ENCODE data around the gene SENP5. TPM values are rescaled to one million over a fixed set of nuclear protein-coding genes. Genes with fewer than 3 reads are reported as not detected.

The SENP5 gene
- total RNA-seq, 6 experiments from 2014 or later = 13.0 to 21.9 (median 15.3) TPM

DNA sequence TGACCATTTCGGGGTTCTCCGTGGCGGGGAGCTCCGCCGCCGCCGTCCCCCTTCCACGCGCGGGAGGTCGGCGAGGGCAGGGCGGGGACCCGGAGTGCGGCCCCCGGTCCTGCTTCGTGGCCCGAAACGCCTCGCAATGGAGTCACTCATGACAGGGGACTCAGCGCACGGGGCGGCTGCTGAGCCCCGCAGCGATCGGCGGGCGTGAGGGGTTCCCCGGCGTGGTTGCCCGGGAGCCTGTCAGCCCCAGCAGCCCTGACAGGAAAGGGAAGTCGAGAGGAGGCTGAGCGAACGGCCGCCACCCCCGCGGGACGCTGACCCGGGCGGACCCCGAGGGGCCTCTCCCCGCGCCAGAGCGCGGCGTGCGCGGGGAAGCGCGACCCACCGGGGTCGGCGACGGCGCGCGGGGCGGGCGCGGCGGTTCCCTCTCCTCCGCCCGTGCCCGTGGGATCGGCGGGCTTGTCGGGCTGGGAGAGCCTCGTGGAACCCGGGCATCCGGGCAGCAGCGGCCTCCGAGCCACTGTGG, 101.5 kb downstream of the SENP5 start:
- intact Hi-C loops (cut with DNase I) = loop anchor here in 1 of 2 donors (10.0 kb wide), 1 partner anchor 124 kb away; no protein-coding TSS in a partner anchor
- peaks cover 0 to 6% (median 0%) of the 10 kb centered on the region in 4 donors for H3K4me1 ChIP-seq
- WGBS (ENCODE audit: insufficient coverage, low coverage, low lambda C conversion rate, missing lambda C conversion rate) = no CpG with 5 or more reads among the region's 72 CpGs

DNA sequence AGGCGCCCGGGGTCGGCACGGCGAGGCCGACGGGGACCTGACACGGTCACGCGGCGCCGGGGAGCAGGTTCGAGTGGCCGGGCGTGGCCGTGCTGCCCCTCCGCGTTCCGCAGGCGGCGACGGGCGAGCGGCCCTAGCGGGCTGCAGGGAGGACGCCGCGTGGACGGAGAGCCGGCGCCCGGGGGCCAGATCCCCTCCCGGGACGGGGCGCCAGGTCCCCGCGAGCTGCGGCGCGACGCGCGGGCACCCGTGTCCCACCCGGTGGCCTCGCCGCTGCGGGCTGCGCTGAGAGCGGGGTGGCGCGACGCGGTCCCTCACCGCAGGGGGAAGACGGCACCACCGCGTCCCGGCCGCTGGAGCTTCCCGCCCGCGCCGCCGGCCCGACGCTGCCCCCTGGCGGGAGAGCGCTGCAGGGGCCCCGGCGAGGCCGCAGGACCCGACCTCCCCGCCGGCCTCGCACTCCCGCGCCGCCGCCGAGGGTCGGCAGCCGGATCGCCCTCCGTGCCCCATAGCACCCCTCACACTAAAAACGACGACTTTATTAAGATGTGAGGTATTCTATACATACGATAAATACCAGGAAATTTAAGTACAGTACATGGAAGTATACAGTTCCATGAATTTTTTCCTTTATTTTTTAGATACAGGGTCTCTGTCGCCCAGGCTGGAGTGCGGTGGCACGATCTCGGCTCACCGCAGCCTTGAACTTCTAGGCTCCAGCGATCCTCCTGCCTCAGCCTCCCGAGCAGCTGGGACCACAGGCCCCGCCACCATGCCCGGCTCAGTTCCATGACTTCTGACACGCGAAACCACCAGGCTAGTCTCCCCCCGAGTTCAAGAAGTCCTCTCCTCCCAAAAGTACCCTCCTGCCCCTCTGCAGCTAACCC, 102.2 kb downstream of the SENP5 start:
- peak overlapping the region in 2 of 3 donors; percentile 22 to 67 for H3K27ac ChIP-seq
- peak; percentile 71 to 76 (median 71) for DNase-seq
- peaks cover 0 to 6% (median 0%) of the 10 kb centered on the region in 4 donors for H3K4me1 ChIP-seq
- H3K36me3 ChIP-seq = no peaks in the 10 kb centered on the region
- no peaks in the 10 kb centered on the region for H3K27me3 ChIP-seq
- TF ChIP-seq POLR2A (IDR thresholded peaks at IDR 0.05) = peak; percentile 15
- TF ChIP-seq, protein P1, sequence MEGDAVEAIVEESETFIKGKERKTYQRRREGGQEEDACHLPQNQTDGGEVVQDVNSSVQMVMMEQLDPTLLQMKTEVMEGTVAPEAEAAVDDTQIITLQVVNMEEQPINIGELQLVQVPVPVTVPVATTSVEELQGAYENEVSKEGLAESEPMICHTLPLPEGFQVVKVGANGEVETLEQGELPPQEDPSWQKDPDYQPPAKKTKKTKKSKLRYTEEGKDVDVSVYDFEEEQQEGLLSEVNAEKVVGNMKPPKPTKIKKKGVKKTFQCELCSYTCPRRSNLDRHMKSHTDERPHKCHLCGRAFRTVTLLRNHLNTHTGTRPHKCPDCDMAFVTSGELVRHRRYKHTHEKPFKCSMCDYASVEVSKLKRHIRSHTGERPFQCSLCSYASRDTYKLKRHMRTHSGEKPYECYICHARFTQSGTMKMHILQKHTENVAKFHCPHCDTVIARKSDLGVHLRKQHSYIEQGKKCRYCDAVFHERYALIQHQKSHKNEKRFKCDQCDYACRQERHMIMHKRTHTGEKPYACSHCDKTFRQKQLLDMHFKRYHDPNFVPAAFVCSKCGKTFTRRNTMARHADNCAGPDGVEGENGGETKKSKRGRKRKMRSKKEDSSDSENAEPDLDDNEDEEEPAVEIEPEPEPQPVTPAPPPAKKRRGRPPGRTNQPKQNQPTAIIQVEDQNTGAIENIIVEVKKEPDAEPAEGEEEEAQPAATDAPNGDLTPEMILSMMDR (IDR thresholded peaks at IDR 0.05) = peak; percentile 74 to 96 (median 90)
- intact Hi-C loops (cut with DNase I) = loop anchor here in 1 of 2 donors (10.0 kb wide), 1 partner anchor 125 kb away; no protein-coding TSS in a partner anchor
- H3K9me3 ChIP-seq = no peaks in the 10 kb centered on the region
- WGBS (ENCODE audit: insufficient coverage, low coverage, low lambda C conversion rate, missing lambda C conversion rate) = 28% methylated on average over 11 of the region's 100 CpGs
- ATAC-seq = peak; percentile 88 to 94 (median 91)
- H3K4me3 ChIP-seq = peak overlapping the region; percentile 70 to 90 (median 74)

More for the DNA sequence above, 101.5 kb downstream of the SENP5 start:
- peak in 1 of 3 donors; percentile 55 for DNase-seq
- peak; percentile 26 to 47 (median 32) for ATAC-seq
- Histone ChIP-seq H3K9me3 (no peaks in the 10 kb centered on the region), H3K36me3 (no peaks in the 10 kb centered on the region), H3K4me3 (peak overlapping the region; percentile 70 to 90 (median 74)), H3K27ac (peak overlapping the region in 2 of 3 donors; percentile 22 to 67), H3K27me3 (no peaks in the 10 kb centered on the region)
- TF ChIP-seq, protein P1 (IDR thresholded peaks at IDR 0.05) = no peak
- TF ChIP-seq POLR2A (IDR thresholded peaks at IDR 0.05) = no peak

DNA sequence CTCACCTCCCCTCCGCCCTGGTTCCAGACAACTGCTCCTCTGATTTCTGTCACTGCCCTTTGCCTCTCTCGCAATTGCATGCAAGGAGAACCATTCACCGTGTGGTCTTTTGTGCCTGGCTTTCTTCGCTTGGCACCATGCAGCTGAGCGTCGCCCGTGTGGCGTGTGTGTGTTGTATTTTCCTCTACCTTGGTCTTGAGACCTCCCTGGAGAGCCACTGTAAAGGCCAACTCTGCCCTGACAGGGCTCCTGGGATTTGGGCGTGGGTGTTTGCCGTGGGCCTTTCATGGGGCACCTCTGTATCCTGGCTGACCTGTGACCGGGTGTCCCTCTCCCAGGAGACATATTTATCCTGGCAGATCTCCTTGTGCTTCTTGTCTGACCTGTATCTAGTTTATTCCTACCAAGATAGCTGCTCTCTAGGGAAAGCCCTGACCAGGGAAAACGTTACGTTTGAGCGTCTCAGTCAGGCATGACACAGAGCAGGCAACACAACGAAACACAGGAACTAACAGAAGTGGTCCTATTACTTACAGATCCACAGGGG, 102.9 kb downstream of the SENP5 start:
- TF ChIP-seq, protein P1 (IDR thresholded peaks at IDR 0.05) = no peak
- TF ChIP-seq POLR2A (IDR thresholded peaks at IDR 0.05) = no peak
- Histone ChIP-seq H3K27me3 (no peaks in the 10 kb centered on the region), H3K27ac (no peak overlapping the region), H3K4me1 (peaks cover 0 to 6% (median 0%) of the 10 kb centered on the region in 4 donors), H3K9me3 (no peaks in the 10 kb centered on the region), H3K36me3 (no peaks in the 10 kb centered on the region), H3K4me3 (no peak overlapping the region)
- WGBS (ENCODE audit: insufficient coverage, low coverage, low lambda C conversion rate, missing lambda C conversion rate) = 61% methylated on average over 8 of the region's 15 CpGs
- intact Hi-C loops (cut with DNase I) = no loop called here
- DNase-seq (no peak), ATAC-seq (no peak)

DNA sequence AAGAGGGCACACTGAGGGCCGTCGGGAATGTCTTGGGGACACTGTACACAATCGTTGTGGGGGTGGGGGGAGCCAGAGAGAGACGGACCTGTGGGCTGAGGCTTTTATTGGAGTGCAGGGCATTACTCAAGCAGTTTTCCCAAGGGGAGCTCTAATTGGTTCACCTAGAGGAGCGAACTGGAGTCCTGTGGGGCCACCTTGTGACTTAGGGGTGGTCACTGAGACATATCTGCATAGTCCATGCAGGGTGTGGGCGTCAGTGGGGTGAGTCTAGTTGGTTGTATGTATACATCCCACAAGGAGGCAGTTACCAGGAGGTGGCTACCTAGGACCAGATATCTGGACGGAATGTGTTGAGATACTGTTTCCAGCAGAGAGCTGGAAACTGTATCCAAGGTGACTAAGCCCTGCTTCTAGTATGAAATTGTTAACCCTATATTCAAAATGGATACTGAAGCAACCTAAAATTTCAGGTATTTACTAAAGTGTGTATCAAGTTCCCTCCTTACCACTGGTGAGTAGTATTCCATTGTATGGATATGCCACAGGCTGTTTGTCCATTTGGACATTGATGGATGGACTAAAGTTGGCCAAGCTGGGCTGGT, 103.5 kb downstream of the SENP5 start:
- no peaks in the 10 kb centered on the region for H3K9me3 ChIP-seq
- intact Hi-C loops (cut with DNase I) = no loop called here
- H3K4me1 ChIP-seq = peaks cover 0 to 6% (median 0%) of the 10 kb centered on the region in 4 donors
- H3K27ac ChIP-seq = no peak overlapping the region
- H3K36me3 ChIP-seq = no peaks in the 10 kb centered on the region
- TF ChIP-seq, protein P1 (IDR thresholded peaks at IDR 0.05) = no peak
- no peak for TF ChIP-seq POLR2A (IDR thresholded peaks at IDR 0.05)
- no peak overlapping the region for H3K4me3 ChIP-seq
- no peaks in the 10 kb centered on the region for H3K27me3 ChIP-seq
- ATAC-seq = no peak
- DNase-seq = no peak
- WGBS (ENCODE audit: insufficient coverage, low coverage, low lambda C conversion rate, missing lambda C conversion rate) = 80% methylated on average over 5 of the region's 7 CpGs

Measured in right lobe of liver (tissue), 6 donors.